Peyer's patch (tissue), 4 donors: ENCODE results near the gene HOXC5.

Source experiments
- POLR2A ChIP-seq, 2 donors: fragments of 450-650 bp; IDR thresholded peaks; one replicate each; pipeline ENCODE4 v1.5.1; 2017; ENCODE audit warnings: antibody characterized with exemption in 2 of 2, mild to moderate bottlenecking in 2 of 2, moderate library complexity in 2 of 2
- TF ChIP-seq, protein P1 (sequence below), 6 experiments: fragments of 450-650 bp in 4 of 6; fragments of 200-600 bp in 2 of 6; sonication (generic) in 1 of 6; IDR thresholded peaks; one replicate each; pipeline ENCODE4 v1.5.1; 2017 to 2019; ENCODE audit warnings: antibody characterized with exemption in 6 of 6, mild to moderate bottlenecking in 3 of 6, moderate library complexity in 1 of 6

DNA sequence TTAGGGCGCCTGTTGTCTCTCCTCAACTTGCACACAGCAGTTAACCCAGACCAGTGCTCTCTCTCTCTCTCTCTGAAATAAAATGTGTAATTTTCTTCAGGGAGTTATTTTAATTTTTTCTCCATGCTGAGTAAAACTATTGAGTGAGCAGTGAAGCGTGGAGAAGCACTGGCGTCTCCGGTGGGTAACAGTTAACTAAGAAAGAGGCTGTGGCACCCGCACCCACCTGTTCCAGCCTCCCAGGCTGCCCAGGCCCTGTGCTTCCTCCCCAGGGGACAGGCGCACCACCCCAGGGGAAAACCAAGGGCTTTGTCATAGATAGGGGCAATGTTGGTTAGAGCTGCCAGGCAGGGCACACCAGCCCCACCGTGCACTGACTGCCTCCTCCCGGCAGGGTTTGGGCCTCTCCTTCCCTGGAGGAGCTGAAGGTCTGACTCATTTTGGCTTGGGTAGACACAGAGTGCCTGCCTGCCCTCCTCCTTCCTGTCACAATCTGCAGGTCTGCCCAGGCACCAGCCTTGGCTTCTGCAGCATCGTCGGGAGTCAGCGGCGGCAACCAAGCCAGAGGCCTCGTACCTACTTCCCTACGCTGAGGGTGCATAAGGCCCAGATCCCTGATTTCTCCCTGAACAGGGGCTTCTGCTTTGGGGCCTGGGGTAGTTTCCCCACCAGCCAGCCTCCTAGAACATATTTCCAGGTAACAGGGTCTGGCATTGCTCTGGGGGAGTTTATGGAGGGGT, 3.9 kb downstream of the HOXC5 start:
- TF ChIP-seq, protein P1, sequence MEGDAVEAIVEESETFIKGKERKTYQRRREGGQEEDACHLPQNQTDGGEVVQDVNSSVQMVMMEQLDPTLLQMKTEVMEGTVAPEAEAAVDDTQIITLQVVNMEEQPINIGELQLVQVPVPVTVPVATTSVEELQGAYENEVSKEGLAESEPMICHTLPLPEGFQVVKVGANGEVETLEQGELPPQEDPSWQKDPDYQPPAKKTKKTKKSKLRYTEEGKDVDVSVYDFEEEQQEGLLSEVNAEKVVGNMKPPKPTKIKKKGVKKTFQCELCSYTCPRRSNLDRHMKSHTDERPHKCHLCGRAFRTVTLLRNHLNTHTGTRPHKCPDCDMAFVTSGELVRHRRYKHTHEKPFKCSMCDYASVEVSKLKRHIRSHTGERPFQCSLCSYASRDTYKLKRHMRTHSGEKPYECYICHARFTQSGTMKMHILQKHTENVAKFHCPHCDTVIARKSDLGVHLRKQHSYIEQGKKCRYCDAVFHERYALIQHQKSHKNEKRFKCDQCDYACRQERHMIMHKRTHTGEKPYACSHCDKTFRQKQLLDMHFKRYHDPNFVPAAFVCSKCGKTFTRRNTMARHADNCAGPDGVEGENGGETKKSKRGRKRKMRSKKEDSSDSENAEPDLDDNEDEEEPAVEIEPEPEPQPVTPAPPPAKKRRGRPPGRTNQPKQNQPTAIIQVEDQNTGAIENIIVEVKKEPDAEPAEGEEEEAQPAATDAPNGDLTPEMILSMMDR (IDR thresholded peaks at IDR 0.05), result no peak
- no peak for TF ChIP-seq POLR2A (IDR thresholded peaks at IDR 0.05)
